Muscle layer of colon (tissue), 2 donors: ENCODE data around the gene TOX3.

Experiments used
- H3K27ac ChIP-seq: one replicate; pipeline ENCODE4 v1.7.0; 2013; ENCODE audit warnings: low read depth, mild to moderate bottlenecking, low read length, moderate library complexity
- H3K27me3 ChIP-seq, 2 donors: one replicate each; pipeline ENCODE4 v1.7.0; 2013; ENCODE audit warnings: low read length in 2 of 2, mild to moderate bottlenecking in 2 of 2; ENCODE audit not compliant: insufficient read depth in 2 of 2, control insufficient read depth in 1 of 2
- H3K36me3 ChIP-seq: one replicate; pipeline ENCODE4 v1.7.0; 2013; ENCODE audit warnings: mild to moderate bottlenecking, low read length; ENCODE audit not compliant: insufficient read depth
- H3K4me1 ChIP-seq: one replicate; pipeline ENCODE4 v1.7.0; 2013; ENCODE audit warnings: mild to moderate bottlenecking, low read length; ENCODE audit not compliant: insufficient read depth
- H3K4me3 ChIP-seq, 2 donors: one replicate each; pipeline ENCODE4 v1.7.0; 2013; ENCODE audit warnings: low read length in 2 of 2, low read depth in 1 of 2, mild to moderate bottlenecking in 1 of 2, moderate library complexity in 1 of 2
- H3K9ac ChIP-seq: one replicate; pipeline ENCODE4 v1.7.0; 2013; ENCODE audit warnings: low read length
- H3K9me3 ChIP-seq: one replicate; pipeline ENCODE4 v1.7.0; 2013; ENCODE audit warnings: mild to moderate bottlenecking, low read length
- donor health status: abdominal sarcoma.
- donor health status: Adenocarcinoma of cecum.

The TOX3 gene

GRCh38 chr16:52561910-52562741 lies 15.2 kb upstream of the TOX3 start:
- Histone ChIP-seq H3K9ac (no peak overlapping the region), H3K27ac (no peak overlapping the region)

GRCh38 chr16:52558448-52558847 lies 11.5 kb upstream of the TOX3 start:
- Histone ChIP-seq H3K27ac (no peak overlapping the region), H3K27me3 (no peaks in the 10 kb centered on the region), H3K4me3 (no peak overlapping the region)

More at GRCh38 chr16:52561910-52562741, 15.2 kb upstream of the TOX3 start:
- no peaks in the 10 kb centered on the region for H3K9me3 ChIP-seq
- no peaks in the 10 kb centered on the region for H3K4me1 ChIP-seq
- no peaks in the 10 kb centered on the region for H3K36me3 ChIP-seq
- no peaks in the 10 kb centered on the region for H3K27me3 ChIP-seq
- no peak overlapping the region for H3K4me3 ChIP-seq

GRCh38 chr16:52557236-52557635 lies 10.3 kb upstream of the TOX3 start:
- H3K9me3 ChIP-seq, result no peaks in the 10 kb centered on the region
- no peaks in the 10 kb centered on the region for H3K27me3 ChIP-seq
- no peaks in the 10 kb centered on the region for H3K4me1 ChIP-seq
- H3K36me3 ChIP-seq, result no peaks in the 10 kb centered on the region
- H3K9ac ChIP-seq, result no peak overlapping the region
- H3K4me3 ChIP-seq, result no peak overlapping the region
- no peak overlapping the region for H3K27ac ChIP-seq

More at GRCh38 chr16:52558448-52558847, 11.5 kb upstream of the TOX3 start:
- Histone ChIP-seq H3K9ac (no peak overlapping the region), H3K4me1 (no peaks in the 10 kb centered on the region), H3K9me3 (no peaks in the 10 kb centered on the region), H3K36me3 (no peaks in the 10 kb centered on the region)

GRCh38 chr16:52556083-52556482 lies 9.1 kb upstream of the TOX3 start:
- Histone ChIP-seq H3K9ac (no peak overlapping the region), H3K4me1 (no peaks in the 10 kb centered on the region), H3K9me3 (no peaks in the 10 kb centered on the region), H3K27ac (no peak overlapping the region), H3K36me3 (no peaks in the 10 kb centered on the region), H3K4me3 (no peak overlapping the region), H3K27me3 (no peaks in the 10 kb centered on the region)

- no peaks in the 10 kb centered on the region for H3K27me3 ChIP-seq
- no peak overlapping the region for H3K9ac ChIP-seq
- no peak overlapping the region for H3K27ac ChIP-seq
- H3K36me3 ChIP-seq, result no peaks in the 10 kb centered on the region
- H3K9me3 ChIP-seq, result no peaks in the 10 kb centered on the region
- no peaks in the 10 kb centered on the region for H3K4me1 ChIP-seq
- no peak overlapping the region for H3K4me3 ChIP-seq
Measured at GRCh38 chr16:52555572-52555971, 8.6 kb upstream of the TOX3 start.

GRCh38 chr16:52554334-52554733 lies 7.4 kb upstream of the TOX3 start:
- no peak overlapping the region for H3K4me3 ChIP-seq
- H3K9ac ChIP-seq, result no peak overlapping the region
- H3K9me3 ChIP-seq, result no peaks in the 10 kb centered on the region
- no peaks in the 10 kb centered on the region for H3K4me1 ChIP-seq
- no peak overlapping the region for H3K27ac ChIP-seq
- H3K27me3 ChIP-seq, result no peaks in the 10 kb centered on the region
- H3K36me3 ChIP-seq, result no peaks in the 10 kb centered on the region

- Histone ChIP-seq H3K4me1 (no peaks in the 10 kb centered on the region), H3K9me3 (no peaks in the 10 kb centered on the region), H3K4me3 (no peak overlapping the region), H3K27ac (no peak overlapping the region), H3K36me3 (no peaks in the 10 kb centered on the region), H3K27me3 (no peaks in the 10 kb centered on the region), H3K9ac (no peak overlapping the region)
Measured at GRCh38 chr16:52553322-52553721, 6.4 kb upstream of the TOX3 start.

- Histone ChIP-seq H3K9ac (no peak overlapping the region), H3K9me3 (no peaks in the 10 kb centered on the region), H3K27me3 (peaks cover 0 to 2% of the 10 kb centered on the region in 2 donors), H3K36me3 (no peaks in the 10 kb centered on the region), H3K4me1 (no peaks in the 10 kb centered on the region), H3K27ac (no peak overlapping the region), H3K4me3 (no peak overlapping the region)
Measured at GRCh38 chr16:52552643-52553042, 5.7 kb upstream of the TOX3 start.

GRCh38 chr16:52549011-52549692 lies 2.2 kb upstream of the TOX3 start:
- no peaks in the 10 kb centered on the region for H3K36me3 ChIP-seq
- H3K27ac ChIP-seq, result no peak overlapping the region
- no peak overlapping the region for H3K4me3 ChIP-seq
- no peak overlapping the region for H3K9ac ChIP-seq
- H3K27me3 ChIP-seq, result peaks cover 9 to 31% of the 10 kb centered on the region in 2 donors
- no peaks in the 10 kb centered on the region for H3K9me3 ChIP-seq
- H3K4me1 ChIP-seq, result peaks cover 16% of the 10 kb centered on the region

GRCh38 chr16:52548261-52549010 lies 1.5 kb upstream of the TOX3 start:
- no peak overlapping the region for H3K27ac ChIP-seq

GRCh38 chr16:52547834-52548215 lies 882 bp upstream of the TOX3 start:
- H3K4me1 ChIP-seq, result peaks cover 16% of the 10 kb centered on the region
- H3K36me3 ChIP-seq, result no peaks in the 10 kb centered on the region
- no peaks in the 10 kb centered on the region for H3K9me3 ChIP-seq
- H3K27me3 ChIP-seq, result peaks cover 23 to 34% of the 10 kb centered on the region in 2 donors
- no peak overlapping the region for H3K27ac ChIP-seq
- H3K9ac ChIP-seq, result no peak overlapping the region
- H3K4me3 ChIP-seq, result no peak overlapping the region

More at GRCh38 chr16:52548261-52549010, 1.5 kb upstream of the TOX3 start:
- Histone ChIP-seq H3K4me1 (peaks cover 16% of the 10 kb centered on the region), H3K27me3 (peaks cover 17 to 34% of the 10 kb centered on the region in 2 donors), H3K9me3 (no peaks in the 10 kb centered on the region), H3K9ac (no peak overlapping the region), H3K4me3 (no peak overlapping the region), H3K36me3 (no peaks in the 10 kb centered on the region)
